Measurements from ENCODE around the gene PPP4R4. TPM values are rescaled to one million over a fixed set of nuclear protein-coding genes. Genes with fewer than 3 reads are reported as not detected.

PPP4R4 gene
- total RNA-seq, 3 donors from 2014 or later (not counting 1 experiment from before 2014, with no cell fraction given) = 0.52 to 0.58 TPM; not detected in 1

- peaks cover 37% of the 10 kb centered on the region for H3K27me3 ChIP-seq (ENCODE audit: control insufficient read depth, insufficient read depth, low read length)
- H3K27ac ChIP-seq (ENCODE audit: low read length) = no peak overlapping the region
- 78% methylated on average over 1 of the region's 1 CpG for WGBS (ENCODE audit: insufficient coverage)
- no peak overlapping the region for H3K4me3 Mint-ChIP-seq
- no peak for TF ChIP-seq CTCF (IDR thresholded peaks at IDR 0.05)
- DNase-seq = no peak
- H3K9me3 ChIP-seq (ENCODE audit: control insufficient read depth, insufficient read depth, low read length) = no peaks in the 10 kb centered on the region
- H3K36me3 ChIP-seq (ENCODE audit: control insufficient read depth, insufficient read depth, low read length) = no peaks in the 10 kb centered on the region
- no peaks in the 10 kb centered on the region for H3K9me3 Mint-ChIP-seq
- no peak overlapping the region for H3K27ac Mint-ChIP-seq
- peaks cover 20 to 29% of the 10 kb centered on the region in 2 donors for H3K4me1 Mint-ChIP-seq
- ATAC-seq = no peak
- no peak overlapping the region for H3K4me3 ChIP-seq (ENCODE audit: low read length)
- H3K36me3 Mint-ChIP-seq = no peaks in the 10 kb centered on the region
- intact Hi-C loops (cut with micrococcal nuclease) = no loop called here
- peaks cover 18% of the 10 kb centered on the region for H3K4me1 ChIP-seq (ENCODE audit: control insufficient read depth, insufficient read depth, low read length)
- H3K27me3 Mint-ChIP-seq (ENCODE audit: low read depth in 2 of 2) = peaks cover 47 to 70% of the 10 kb centered on the region in 2 donors
Measured at GRCh38 chr14:94177806-94178205, 3.7 kb downstream of the PPP4R4 start.

DNA sequence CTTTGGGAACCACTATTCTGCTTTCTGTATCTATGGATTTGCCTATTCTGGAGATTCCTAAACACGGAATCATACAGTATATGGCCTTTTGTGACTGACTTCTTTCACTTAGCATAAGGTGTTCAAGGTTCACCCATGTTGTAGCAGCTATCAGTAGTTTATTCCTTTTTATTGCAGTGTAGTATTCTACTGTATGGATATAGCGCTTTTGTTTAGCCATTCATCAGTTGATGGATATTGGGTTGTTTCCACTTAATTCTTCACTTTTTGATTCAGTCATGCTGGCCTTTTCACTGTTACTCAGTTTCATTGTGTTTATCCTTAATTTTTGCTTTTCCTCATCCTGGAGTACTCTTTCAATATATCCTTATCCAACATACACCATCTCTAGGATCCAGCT, 5.1 kb downstream of the PPP4R4 start:
- Mint-ChIP-seq H3K27ac (no peak overlapping the region), H3K9me3 (no peaks in the 10 kb centered on the region), H3K36me3 (no peaks in the 10 kb centered on the region), H3K27me3 (ENCODE audit: low read depth in 2 of 2) (peaks cover 45 to 72% of the 10 kb centered on the region in 2 donors), H3K4me1 (peaks cover 11 to 20% of the 10 kb centered on the region in 2 donors), H3K4me3 (no peak overlapping the region)
- Histone ChIP-seq H3K27ac (ENCODE audit: low read length) (no peak overlapping the region), H3K27me3 (ENCODE audit: control insufficient read depth, insufficient read depth, low read length) (peaks cover 38% of the 10 kb centered on the region), H3K9me3 (ENCODE audit: control insufficient read depth, insufficient read depth, low read length) (no peaks in the 10 kb centered on the region), H3K4me3 (ENCODE audit: low read length) (no peak overlapping the region), H3K4me1 (ENCODE audit: control insufficient read depth, insufficient read depth, low read length) (peaks cover 11% of the 10 kb centered on the region), H3K36me3 (ENCODE audit: control insufficient read depth, insufficient read depth, low read length) (no peaks in the 10 kb centered on the region)
- DNase-seq = no peak
- TF ChIP-seq CTCF (IDR thresholded peaks at IDR 0.05) = no peak
- intact Hi-C loops (cut with micrococcal nuclease) = no loop called here
- 86% methylated on average over 2 of the region's 2 CpGs for WGBS (ENCODE audit: insufficient coverage)
- no peak for ATAC-seq

- 15% methylated on average over 4 of the region's 4 CpGs for WGBS (ENCODE audit: insufficient coverage)
- H3K27ac ChIP-seq (ENCODE audit: low read length) = no peak overlapping the region
- no peak overlapping the region for H3K4me3 ChIP-seq (ENCODE audit: low read length)
- peak; percentile 75 for TF ChIP-seq CTCF (IDR thresholded peaks at IDR 0.05)
- Mint-ChIP-seq H3K36me3 (no peaks in the 10 kb centered on the region), H3K27me3 (ENCODE audit: low read depth in 2 of 2) (peaks cover 39 to 74% of the 10 kb centered on the region in 2 donors), H3K4me1 (peaks cover 4 to 9% of the 10 kb centered on the region in 2 donors), H3K27ac (peak overlapping the region in 1 of 2 donors; percentile 13), H3K9me3 (no peaks in the 10 kb centered on the region), H3K4me3 (peak overlapping the region; percentile 2)
- H3K9me3 ChIP-seq (ENCODE audit: control insufficient read depth, insufficient read depth, low read length) = no peaks in the 10 kb centered on the region
- intact Hi-C loops (cut with micrococcal nuclease) = loop anchor here (1.0 to 2.0 kb wide), 2 partner anchors 48 to 144 kb away; no protein-coding TSS in a partner anchor
- peak; percentile 82 to 87 (median 83) for ATAC-seq
- H3K36me3 ChIP-seq (ENCODE audit: control insufficient read depth, insufficient read depth, low read length) = no peaks in the 10 kb centered on the region
- peak in 1 of 2 donors; percentile 75 for DNase-seq
- peaks cover 35% of the 10 kb centered on the region for H3K27me3 ChIP-seq (ENCODE audit: control insufficient read depth, insufficient read depth, low read length)
- no peaks in the 10 kb centered on the region for H3K4me1 ChIP-seq (ENCODE audit: control insufficient read depth, insufficient read depth, low read length)
Measured at GRCh38 chr14:94180655-94181271, 6.6 kb downstream of the PPP4R4 start.

- peaks cover 29% of the 10 kb centered on the region for H3K27me3 ChIP-seq (ENCODE audit: control insufficient read depth, insufficient read depth, low read length)
- no peaks in the 10 kb centered on the region for H3K36me3 ChIP-seq (ENCODE audit: control insufficient read depth, insufficient read depth, low read length)
- ATAC-seq = no peak
- H3K4me1 Mint-ChIP-seq = peaks cover 4 to 9% of the 10 kb centered on the region in 2 donors
- peaks cover 39 to 72% of the 10 kb centered on the region in 2 donors for H3K27me3 Mint-ChIP-seq (ENCODE audit: low read depth in 2 of 2)
- intact Hi-C loops (cut with micrococcal nuclease) = loop anchor here (2.0 kb wide), 1 partner anchor 49 kb away; no protein-coding TSS in a partner anchor
- no peak overlapping the region for H3K4me3 ChIP-seq (ENCODE audit: low read length)
- H3K4me3 Mint-ChIP-seq = no peak overlapping the region
- H3K36me3 Mint-ChIP-seq = no peaks in the 10 kb centered on the region
- no peak overlapping the region for H3K27ac Mint-ChIP-seq
- H3K9me3 Mint-ChIP-seq = no peaks in the 10 kb centered on the region
- no peak overlapping the region for H3K27ac ChIP-seq (ENCODE audit: low read length)
- WGBS (ENCODE audit: insufficient coverage) = no CpG with 5 or more reads among the region's 2 CpGs
- no peak for DNase-seq
- TF ChIP-seq CTCF (IDR thresholded peaks at IDR 0.05) = no peak
- H3K9me3 ChIP-seq (ENCODE audit: control insufficient read depth, insufficient read depth, low read length) = no peaks in the 10 kb centered on the region
- H3K4me1 ChIP-seq (ENCODE audit: control insufficient read depth, insufficient read depth, low read length) = no peaks in the 10 kb centered on the region
Measured at GRCh38 chr14:94181835-94182234, 7.7 kb downstream of the PPP4R4 start.
